GM18508 (cell line): Measurements from ENCODE around the gene CSRNP3.

Experiments used
- ATAC-seq: cut with Tn5 transposase; IDR thresholded peaks from one replicate; pipeline ENCODE4 v1.9.1; 2021; ENCODE audit warnings: moderate number of reproducible peaks; ENCODE audit not compliant: insufficient read depth, unreplicated experiment

Gene CSRNP3

GRCh38 chr2:165720511-165720910, 251.0 kb downstream of the CSRNP3 start:
- no peak for ATAC-seq

- ATAC-seq: no peak
These were observed 255.9 kb downstream of the CSRNP3 start for GRCh38 chr2:165725421-165725820.
